CD4-positive, alpha-beta T cell treated with Interleukin-4 for 1 hour (primary cell): ENCODE data around the gene HIGD1A.

Source experiments
- DNase-seq, 2 donors: peaks; one replicate each; pipeline ENCODE4 v3.0.0-alpha.2; 2020 to 2022

The HIGD1A gene

GRCh38 chr3:42804106-42804830 is at the start of gene HIGD1A:
Gene HIGD1A, minus strand, starts transcription at chr3:42804490. Its CDS starts 10,237 bp downstream, at chr3:42794253.
- DNase-seq: peak; percentile 94

- no peak for DNase-seq
Observed at GRCh38 chr3:42853739-42854302, 49.5 kb upstream of the HIGD1A start.

- no peak for DNase-seq
Observed at GRCh38 chr3:42853056-42853455, 48.8 kb upstream of the HIGD1A start.

GRCh38 chr3:42852441-42852840 is 48.2 kb upstream of the HIGD1A start:
- DNase-seq: no peak

GRCh38 chr3:42851228-42851834 is 47.0 kb upstream of the HIGD1A start:
- no peak for DNase-seq

- DNase-seq: no peak
Observed at GRCh38 chr3:42850263-42850662, 46.0 kb upstream of the HIGD1A start.

- DNase-seq: no peak
Observed at GRCh38 chr3:42849017-42849416, 44.7 kb upstream of the HIGD1A start.

- DNase-seq: peak in 1 of 2 donors; percentile 18
Observed at GRCh38 chr3:42847731-42848130, 43.4 kb upstream of the HIGD1A start.

GRCh38 chr3:42846685-42847522 is 42.6 kb upstream of the HIGD1A start:
- peak; percentile 9 to 68 for DNase-seq

GRCh38 chr3:42844815-42845214 is 40.5 kb upstream of the HIGD1A start:
- no peak for DNase-seq

- no peak for DNase-seq
Observed at GRCh38 chr3:42844412-42844713, 40.1 kb upstream of the HIGD1A start.

- no peak for DNase-seq
Observed at GRCh38 chr3:42843713-42844411, 39.6 kb upstream of the HIGD1A start.

- DNase-seq: no peak
Observed at GRCh38 chr3:42841332-42841731, 37.0 kb upstream of the HIGD1A start.

- peak; percentile 39 to 61 for DNase-seq
Observed at GRCh38 chr3:42839616-42840015, 35.3 kb upstream of the HIGD1A start.

GRCh38 chr3:42838571-42838970 is 34.3 kb upstream of the HIGD1A start:
- DNase-seq: no peak

GRCh38 chr3:42836150-42837123 is 32.1 kb upstream of the HIGD1A start:
- no peak for DNase-seq

- peak; percentile 77 to 79 for DNase-seq
Observed at GRCh38 chr3:42831321-42831713, 27.0 kb upstream of the HIGD1A start.

GRCh38 chr3:42830437-42831320 is 26.4 kb upstream of the HIGD1A start:
- DNase-seq: peak in 1 of 2 donors; percentile 6

GRCh38 chr3:42829628-42830436 is 25.5 kb upstream of the HIGD1A start:
- DNase-seq: no peak
